Mesodermal cell (in vitro differentiated cells): Measurements from ENCODE around the gene GABRB3.
"Not testable (repeated sequence)": the region's sequence is repeated elsewhere in the genome, so short reads cannot be mapped to it uniquely, and the experiment has no call there.

ENCODE experiments used
- H3K27ac ChIP-seq: 2 replicates; pipeline ENCODE4 v1.7.0; 2013; ENCODE audit warnings: mild to moderate bottlenecking, low read depth, low read length, moderate library complexity; ENCODE audit not compliant: severe bottlenecking
- H3K36me3 ChIP-seq: 2 replicates; pipeline ENCODE4 v1.7.1; 2013; ENCODE audit warnings: mild to moderate bottlenecking, low read length, moderate library complexity; ENCODE audit not compliant: control insufficient read depth, insufficient read depth
- H3K4me1 ChIP-seq: one replicate; pipeline ENCODE4 v1.7.1; 2013; ENCODE audit warnings: mild to moderate bottlenecking, low read length; ENCODE audit not compliant: insufficient read depth, control insufficient read depth, poor library complexity, severe bottlenecking
- H3K4me3 ChIP-seq: 2 replicates; pipeline ENCODE4 v1.7.0; 2013; ENCODE audit warnings: low read length, control low read depth, mild to moderate bottlenecking; ENCODE audit not compliant: insufficient read depth, poor library complexity, severe bottlenecking; ENCODE audit errors: extremely low read depth
- H3K9me3 ChIP-seq: 2 replicates; pipeline ENCODE4 v1.7.1; 2013; ENCODE audit warnings: mild to moderate bottlenecking, low read length, moderate library complexity; ENCODE audit not compliant: control insufficient read depth
- WGBS, 2 experiments: methylation state at CpG; one replicate each; pipeline ENCODE4 v1.1.5; 2013; ENCODE audit warnings: missing lambda C conversion rate in 2 of 2; ENCODE audit not compliant: insufficient coverage in 2 of 2; 5-methylcytosine and 5-hydroxymethylcytosine counted together

GABRB3 gene

GRCh38 chr15:26736502-26737248 is 36.2 kb downstream of the GABRB3 start:
- peaks cover 4% of the 10 kb centered on the region for H3K4me1 ChIP-seq
- peaks cover 4% of the 10 kb centered on the region for H3K9me3 ChIP-seq
- H3K4me3 ChIP-seq, result no peak overlapping the region
- H3K27ac ChIP-seq, result no peak overlapping the region
- 68 to 76% methylated on average over 8 to 10 of the region's 11 CpGs for WGBS, 2 experiments
- no peaks in the 10 kb centered on the region for H3K36me3 ChIP-seq

DNA sequence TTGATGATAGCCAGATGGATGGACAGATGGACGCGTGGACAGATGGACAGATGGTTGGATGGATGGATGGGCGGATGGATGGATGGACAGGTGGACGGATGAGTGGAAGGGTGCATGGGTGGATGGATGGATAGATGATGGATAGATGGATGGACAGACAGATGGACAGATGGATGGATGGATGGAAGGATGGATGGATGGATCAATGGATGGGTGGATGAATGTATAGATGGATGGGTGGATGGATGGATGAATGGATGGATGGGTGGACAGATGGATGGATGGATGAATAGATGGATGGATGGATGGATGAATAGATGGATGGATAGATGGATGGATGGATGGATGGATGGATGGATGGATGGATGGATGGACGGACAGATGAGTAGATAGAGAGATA is 40.9 kb downstream of the GABRB3 start:
- no peak overlapping the region for H3K27ac ChIP-seq
- 94 to 96% methylated on average over 4 of the region's 5 CpGs for WGBS, 2 experiments
- H3K9me3 ChIP-seq, result peaks cover 4% of the 10 kb centered on the region
- H3K4me3 ChIP-seq, result no peak overlapping the region
- H3K36me3 ChIP-seq, result no peaks in the 10 kb centered on the region
- H3K4me1 ChIP-seq, result no peaks in the 10 kb centered on the region

- Histone ChIP-seq H3K9me3 (peaks cover 4% of the 10 kb centered on the region), H3K4me3 (no peak overlapping the region), H3K36me3 (no peaks in the 10 kb centered on the region), H3K4me1 (no peaks in the 10 kb centered on the region), H3K27ac (no peak overlapping the region)
Observed at GRCh38 chr15:26729581-26729980, 43.3 kb downstream of the GABRB3 start.

GRCh38 chr15:26729030-26729429 is 43.8 kb downstream of the GABRB3 start:
- WGBS, 2 experiments, result 83 to 86% methylated on average over 5 of the region's 5 CpGs
- Histone ChIP-seq H3K4me1 (no peaks in the 10 kb centered on the region), H3K4me3 (no peak overlapping the region), H3K36me3 (no peaks in the 10 kb centered on the region), H3K9me3 (peaks cover 4% of the 10 kb centered on the region), H3K27ac (no peak overlapping the region)

DNA sequence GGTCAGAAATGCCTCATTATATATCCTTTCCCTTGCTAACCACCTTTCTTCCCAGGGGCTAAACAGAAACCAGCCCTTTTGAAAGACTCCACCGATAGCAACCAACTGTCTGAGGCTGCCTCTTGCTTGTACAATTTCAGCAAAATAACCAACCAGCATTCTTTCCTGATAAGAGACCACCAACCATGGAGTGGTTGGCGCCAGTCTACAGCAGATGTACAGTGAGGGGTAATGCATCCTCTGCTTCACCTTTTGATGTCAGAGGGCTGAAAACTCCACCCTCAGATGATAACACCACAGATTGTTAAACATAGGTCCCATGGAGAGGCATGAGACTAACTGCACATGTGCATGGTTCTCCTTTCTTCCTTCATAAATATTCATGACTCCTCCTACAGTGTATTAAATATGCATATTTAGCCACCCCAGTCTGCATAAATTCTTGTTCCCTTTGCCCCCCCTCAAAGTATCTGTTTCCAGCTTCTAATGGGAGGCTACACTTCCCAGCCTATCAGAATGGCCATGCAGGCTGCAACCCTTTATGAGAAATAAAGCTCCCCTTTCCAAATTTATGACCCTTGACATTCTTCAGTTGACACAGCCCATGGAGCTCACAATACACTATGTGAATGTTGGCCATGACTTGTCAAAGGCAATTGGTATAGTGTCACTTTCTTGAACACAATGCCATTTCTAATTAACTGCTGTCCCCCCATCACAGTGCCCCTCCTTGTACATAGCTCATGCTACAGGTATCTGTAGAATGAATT is 48.3 kb downstream of the GABRB3 start:
- H3K9me3 ChIP-seq, result no peaks in the 10 kb centered on the region
- WGBS, 2 experiments, result 80 to 86% methylated on average over 1 of the region's 2 CpGs
- H3K4me1 ChIP-seq, result peaks cover 17% of the 10 kb centered on the region
- H3K36me3 ChIP-seq, result no peaks in the 10 kb centered on the region
- H3K4me3 ChIP-seq, result no peak overlapping the region
- H3K27ac ChIP-seq, result no peak overlapping the region

DNA sequence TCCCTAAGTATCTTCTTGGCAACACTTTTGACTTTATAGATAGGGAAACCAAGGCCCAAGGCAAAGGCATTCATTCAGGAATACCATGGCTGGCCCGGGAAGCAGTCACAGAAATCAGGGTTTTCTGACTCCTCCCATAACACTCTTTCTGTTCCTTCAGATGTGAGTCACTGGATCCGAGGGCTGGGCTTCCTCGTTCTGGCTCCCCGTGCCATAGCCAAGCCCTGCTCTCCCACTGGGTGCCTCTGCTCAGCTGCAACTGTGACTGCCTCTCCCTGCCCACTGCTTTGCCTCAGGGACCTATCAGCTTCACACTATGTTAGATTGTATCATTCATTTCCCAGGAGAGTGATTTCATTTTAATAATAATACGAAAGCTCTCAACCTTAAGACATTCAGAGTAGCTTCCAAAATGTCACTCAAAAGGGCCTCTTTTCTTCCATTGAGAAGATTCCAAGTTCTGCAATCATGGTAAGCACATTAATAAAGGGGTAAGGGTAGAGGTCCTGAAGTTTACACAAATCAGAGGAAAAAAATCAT is 50.2 kb downstream of the GABRB3 start:
- H3K27ac ChIP-seq, result no peak overlapping the region
- no peaks in the 10 kb centered on the region for H3K9me3 ChIP-seq
- H3K4me3 ChIP-seq, result no peak overlapping the region
- peaks cover 17% of the 10 kb centered on the region for H3K4me1 ChIP-seq
- H3K36me3 ChIP-seq, result no peaks in the 10 kb centered on the region
- WGBS, 2 experiments, result 21 to 27% methylated on average over 4 of the region's 5 CpGs

GRCh38 chr15:26721232-26721967 is 51.5 kb downstream of the GABRB3 start:
- Histone ChIP-seq H3K27ac (no peak overlapping the region), H3K9me3 (no peaks in the 10 kb centered on the region), H3K36me3 (no peaks in the 10 kb centered on the region), H3K4me3 (no peak overlapping the region), H3K4me1 (peaks cover 17% of the 10 kb centered on the region)
- WGBS, 2 experiments, result 22 to 24% methylated on average over 4 of the region's 5 CpGs

GRCh38 chr15:26720546-26720945 is 52.3 kb downstream of the GABRB3 start:
- Histone ChIP-seq H3K4me3 (no peak overlapping the region), H3K4me1 (peaks cover 17% of the 10 kb centered on the region)
- 0% methylated on average over 2 of the region's 5 CpGs; no CpG with 5 or more reads in 1 of the 2 experiments for WGBS, 2 experiments

DNA sequence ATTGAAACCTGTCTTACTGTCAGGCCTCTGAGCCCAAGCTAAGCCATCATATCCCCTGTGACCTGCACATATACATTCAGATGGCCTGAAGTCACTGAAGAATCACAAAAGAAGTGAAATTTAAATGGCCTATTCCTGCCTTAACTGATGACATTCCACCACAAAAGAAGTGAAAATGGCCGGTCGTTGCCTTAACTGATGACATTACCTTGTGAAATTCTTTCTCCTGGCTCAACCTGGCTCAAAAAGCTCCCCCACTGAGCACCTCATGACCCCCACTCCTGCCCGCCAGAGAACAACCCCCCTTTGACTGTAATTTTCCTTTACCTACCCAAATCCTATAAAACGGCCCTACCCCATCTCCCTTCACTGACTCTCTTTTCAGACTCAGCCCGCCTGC is 53.0 kb downstream of the GABRB3 start:
- not testable (repeated sequence) for H3K4me3 ChIP-seq, H3K9me3 ChIP-seq, H3K36me3 ChIP-seq, H3K27ac ChIP-seq
- peaks cover 17% of the 10 kb centered on the region for H3K4me1 ChIP-seq
- WGBS, 2 experiments, result 25 to 41% methylated on average over 3 to 5 of the region's 5 CpGs

More at GRCh38 chr15:26720546-26720945, 52.3 kb downstream of the GABRB3 start:
- Histone ChIP-seq H3K9me3 (no peaks in the 10 kb centered on the region), H3K27ac (no peak overlapping the region), H3K36me3 (no peaks in the 10 kb centered on the region)

- Histone ChIP-seq H3K4me1 (peaks cover 14% of the 10 kb centered on the region), H3K4me3 (no peak overlapping the region), H3K9me3 (no peaks in the 10 kb centered on the region), H3K36me3 (no peaks in the 10 kb centered on the region), H3K27ac (no peak overlapping the region)
- WGBS, 2 experiments, result 100% methylated on average over 1 of the region's 3 CpGs
Observed at GRCh38 chr15:26716069-26716468, 56.8 kb downstream of the GABRB3 start.
